ENCODE data around the gene TNRC6B. TPM values are rescaled to one million over a fixed set of nuclear protein-coding genes. Genes with fewer than 3 reads are reported as not detected.
"Not testable (repeated sequence)": the region's sequence is repeated elsewhere in the genome, so short reads cannot be mapped to it uniquely, and the experiment has no call there.

The TNRC6B gene
- total and polyA plus RNA-seq, 4 experiments from 2014 or later: 27.3 to 155 (median 123) TPM

GRCh38 chr22:40374567-40374966 lies 196.8 kb downstream of the TNRC6B start:
- no peaks in the 10 kb centered on the region for H3K9me3 ChIP-seq (ENCODE audit: control insufficient read depth in 1 of 2, low read length in 2 of 2)
- intact Hi-C loops (cut with micrococcal nuclease): no loop called here
- no peaks in the 10 kb centered on the region for H3K36me3 ChIP-seq (ENCODE audit: insufficient read depth, low read length)
- no peaks in the 10 kb centered on the region for H3K27me3 Mint-ChIP-seq
- H3K4me3 ChIP-seq (ENCODE audit: low read length in 2 of 2): no peak overlapping the region
- H3K4me3 Mint-ChIP-seq: no peak overlapping the region
- H3K36me3 Mint-ChIP-seq: peaks cover 12 to 25% of the 10 kb centered on the region in 2 donors
- no peak for DNase-seq
- peaks cover 32 to 44% (median 36%) of the 10 kb centered on the region in 4 donors for H3K4me1 Mint-ChIP-seq
- H3K4me1 ChIP-seq (ENCODE audit: insufficient read depth, low read length): peaks cover 27% of the 10 kb centered on the region
- ChIA-PET POLR2A (ENCODE audit: partially characterized antibody) (no interaction called here), CTCF (ENCODE audit: partially characterized antibody) (interaction anchor here (1.0 kb wide), 1 partner anchor 9 kb away, joined by 3 read pairs; no protein-coding TSS in a partner anchor)
- peak overlapping the region in 1 of 7 donors; percentile 27 for H3K27ac Mint-ChIP-seq
- no peaks in the 10 kb centered on the region for H3K9me3 Mint-ChIP-seq
- H3K27ac ChIP-seq (ENCODE audit: low read depth, low read length): no peak overlapping the region
- H3K27me3 ChIP-seq (ENCODE audit: insufficient read depth, low read length): no peaks in the 10 kb centered on the region

GRCh38 chr22:40376149-40376548 lies 198.4 kb downstream of the TNRC6B start:
- H3K27me3 ChIP-seq (ENCODE audit: insufficient read depth, low read length): no peaks in the 10 kb centered on the region
- H3K27ac ChIP-seq (ENCODE audit: low read depth, low read length): no peak overlapping the region
- intact Hi-C loops (cut with micrococcal nuclease): no loop called here
- DNase-seq: no peak
- H3K36me3 ChIP-seq (ENCODE audit: insufficient read depth, low read length): no peaks in the 10 kb centered on the region
- H3K9me3 Mint-ChIP-seq: no peaks in the 10 kb centered on the region
- peaks cover 22% of the 10 kb centered on the region for H3K4me1 ChIP-seq (ENCODE audit: insufficient read depth, low read length)
- H3K4me3 Mint-ChIP-seq: no peak overlapping the region
- CTCF ChIA-PET (ENCODE audit: partially characterized antibody): interaction anchor here (0.7 kb wide), 1 partner anchor 1460 kb away, joined by 3 read pairs; no protein-coding TSS in a partner anchor
- H3K9me3 ChIP-seq (ENCODE audit: control insufficient read depth in 1 of 2, low read length in 2 of 2): no peaks in the 10 kb centered on the region
- H3K27ac Mint-ChIP-seq: no peak overlapping the region
- peaks cover 30 to 41% (median 37%) of the 10 kb centered on the region in 4 donors for H3K4me1 Mint-ChIP-seq
- no peak overlapping the region for H3K4me3 ChIP-seq (ENCODE audit: low read length in 2 of 2)
- H3K36me3 Mint-ChIP-seq: peaks cover 12 to 20% of the 10 kb centered on the region in 2 donors
- POLR2A ChIA-PET (ENCODE audit: partially characterized antibody): interaction anchor here (0.8 kb wide), 2 partner anchors 10 to 332 kb away, joined by 3 to 4 read pairs; no protein-coding TSS in a partner anchor
- H3K27me3 Mint-ChIP-seq: no peaks in the 10 kb centered on the region

DNA sequence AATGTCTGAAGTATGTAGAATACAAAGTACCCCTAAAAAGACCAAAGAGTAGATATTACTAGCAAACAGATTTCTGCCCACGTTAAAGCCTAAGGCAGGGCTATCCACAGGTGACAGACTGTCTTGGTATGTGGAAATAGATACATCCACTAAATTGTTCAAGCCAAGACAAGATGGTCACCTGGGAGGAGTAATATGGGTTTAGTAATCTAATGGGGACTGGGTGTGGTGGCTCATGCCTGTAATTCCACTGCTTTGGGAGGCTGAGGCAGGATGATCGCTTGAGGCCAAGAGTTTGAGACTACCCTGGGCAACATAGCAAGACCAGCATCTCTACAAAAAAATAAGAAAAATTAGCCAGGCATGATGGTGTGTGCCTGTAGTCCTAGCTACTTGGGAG lies 200.2 kb downstream of the TNRC6B start:
- no peaks in the 10 kb centered on the region for H3K27me3 Mint-ChIP-seq
- peak overlapping the region in 1 of 7 donors; percentile 4 for H3K27ac Mint-ChIP-seq
- Histone ChIP-seq H3K9me3 (ENCODE audit: control insufficient read depth in 1 of 2, low read length in 2 of 2) (no peaks in the 10 kb centered on the region), H3K4me1 (ENCODE audit: insufficient read depth, low read length) (peaks cover 7% of the 10 kb centered on the region), H3K36me3 (ENCODE audit: insufficient read depth, low read length) (no peaks in the 10 kb centered on the region), H3K4me3 (ENCODE audit: low read length in 2 of 2) (no peak overlapping the region), H3K27me3 (ENCODE audit: insufficient read depth, low read length) (no peaks in the 10 kb centered on the region), H3K27ac (ENCODE audit: low read depth, low read length) (no peak overlapping the region)
- intact Hi-C loops (cut with micrococcal nuclease): no loop called here
- DNase-seq: no peak
- peaks cover 31 to 40% (median 34%) of the 10 kb centered on the region in 4 donors for H3K4me1 Mint-ChIP-seq
- no peak overlapping the region for H3K4me3 Mint-ChIP-seq
- H3K36me3 Mint-ChIP-seq: peaks cover 9 to 18% of the 10 kb centered on the region in 2 donors
- no peaks in the 10 kb centered on the region for H3K9me3 Mint-ChIP-seq
- ChIA-PET POLR2A (ENCODE audit: partially characterized antibody) (interaction anchor here (0.6 kb wide), 1 partner anchor 254 kb away, joined by 3 read pairs; no protein-coding TSS in a partner anchor), CTCF (ENCODE audit: partially characterized antibody) (interaction anchor here (1.1 to 1.3 kb wide), 3 partner anchors 21 to 185 kb away, joined by 3 read pairs; no protein-coding TSS in a partner anchor)

DNA sequence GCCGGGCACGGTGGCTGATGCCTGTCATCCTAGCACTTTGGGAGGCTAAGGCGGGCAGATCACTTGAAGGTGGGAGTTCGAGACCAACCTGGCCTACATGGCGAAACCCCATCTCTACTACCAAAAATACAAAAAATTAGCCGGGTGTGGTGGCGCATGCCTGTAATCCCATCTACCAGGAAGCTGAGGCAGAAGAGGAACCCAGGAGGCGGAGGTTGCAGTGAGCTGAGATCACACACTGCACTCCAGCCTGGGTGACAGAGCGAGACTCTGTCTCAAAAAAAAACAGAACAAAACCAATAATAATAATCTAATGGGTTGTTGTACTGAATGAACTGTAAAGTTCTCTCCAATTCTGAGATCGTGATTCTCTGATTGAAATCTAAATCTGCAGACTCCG lies 200.7 kb downstream of the TNRC6B start:
- H3K27ac ChIP-seq (ENCODE audit: low read depth, low read length); H3K27me3 Mint-ChIP-seq; H3K4me3 Mint-ChIP-seq; DNase-seq; H3K36me3 ChIP-seq (ENCODE audit: insufficient read depth, low read length); H3K9me3 ChIP-seq (ENCODE audit: control insufficient read depth in 1 of 2, low read length in 2 of 2); H3K4me3 ChIP-seq (ENCODE audit: low read length in 2 of 2); H3K9me3 Mint-ChIP-seq; H3K4me1 ChIP-seq (ENCODE audit: insufficient read depth, low read length); H3K27me3 ChIP-seq (ENCODE audit: insufficient read depth, low read length); H3K27ac Mint-ChIP-seq; intact Hi-C loops (cut with micrococcal nuclease): not testable (repeated sequence)
- ChIA-PET POLR2A (ENCODE audit: partially characterized antibody) (interaction anchor here (0.6 kb wide), 1 partner anchor 254 kb away, joined by 3 read pairs; no protein-coding TSS in a partner anchor), CTCF (ENCODE audit: partially characterized antibody) (interaction anchor here (1.3 kb wide), 1 partner anchor 186 kb away, joined by 3 read pairs; no protein-coding TSS in a partner anchor)
- peaks cover 4 to 15% of the 10 kb centered on the region in 2 donors for H3K36me3 Mint-ChIP-seq
- peaks cover 27 to 40% (median 34%) of the 10 kb centered on the region in 4 donors for H3K4me1 Mint-ChIP-seq

GRCh38 chr22:40381461-40381860 lies 203.7 kb downstream of the TNRC6B start:
- Mint-ChIP-seq H3K4me3 (no peak overlapping the region), H3K36me3 (peaks cover under 1 to 8% of the 10 kb centered on the region in 2 donors), H3K9me3 (no peaks in the 10 kb centered on the region), H3K27ac (no peak overlapping the region), H3K4me1 (peaks cover 37 to 60% (median 49%) of the 10 kb centered on the region in 4 donors), H3K27me3 (no peaks in the 10 kb centered on the region)
- Histone ChIP-seq H3K27ac (ENCODE audit: low read depth, low read length) (no peak overlapping the region), H3K9me3 (ENCODE audit: control insufficient read depth in 1 of 2, low read length in 2 of 2) (no peaks in the 10 kb centered on the region), H3K27me3 (ENCODE audit: insufficient read depth, low read length) (no peaks in the 10 kb centered on the region), H3K4me3 (ENCODE audit: low read length in 2 of 2) (no peak overlapping the region), H3K36me3 (ENCODE audit: insufficient read depth, low read length) (no peaks in the 10 kb centered on the region), H3K4me1 (ENCODE audit: insufficient read depth, low read length) (peaks cover 30% of the 10 kb centered on the region)
- ChIA-PET CTCF (ENCODE audit: partially characterized antibody) (interaction anchor here (1.1 to 1.4 kb wide), 2 partner anchors 13 to 21 kb away, joined by 3 to 4 read pairs; no protein-coding TSS in a partner anchor), POLR2A (ENCODE audit: partially characterized antibody) (no interaction called here)
- intact Hi-C loops (cut with micrococcal nuclease): no loop called here
- no peak for DNase-seq

- H3K4me1 ChIP-seq (ENCODE audit: insufficient read depth, low read length): peaks cover 25% of the 10 kb centered on the region
- H3K9me3 ChIP-seq (ENCODE audit: control insufficient read depth in 1 of 2, low read length in 2 of 2): no peaks in the 10 kb centered on the region
- no peaks in the 10 kb centered on the region for H3K27me3 ChIP-seq (ENCODE audit: insufficient read depth, low read length)
- DNase-seq: no peak
- ChIA-PET POLR2A (ENCODE audit: partially characterized antibody) (interaction anchor here (0.6 to 1.9 kb wide), 2 partner anchors 14 to 78 kb away, joined by 3 to 8 read pairs; partner anchors contain the start of gene SGSM3), CTCF (ENCODE audit: partially characterized antibody) (interaction anchor here (1.2 kb wide), 1 partner anchor 9 kb away, joined by 3 read pairs; no protein-coding TSS in a partner anchor)
- peak overlapping the region; percentile 43 to 78 (median 65) for H3K27ac Mint-ChIP-seq
- no peak overlapping the region for H3K27ac ChIP-seq (ENCODE audit: low read depth, low read length)
- H3K4me3 ChIP-seq (ENCODE audit: low read length in 2 of 2): no peak overlapping the region
- intact Hi-C loops (cut with micrococcal nuclease): no loop called here
- H3K4me3 Mint-ChIP-seq: peak overlapping the region in 5 of 8 donors; percentile 6 to 62 (median 43)
- peaks cover 47 to 68% (median 59%) of the 10 kb centered on the region in 4 donors for H3K4me1 Mint-ChIP-seq
- H3K36me3 ChIP-seq (ENCODE audit: insufficient read depth, low read length): no peaks in the 10 kb centered on the region
- no peaks in the 10 kb centered on the region for H3K27me3 Mint-ChIP-seq
- peaks cover 11 to 17% of the 10 kb centered on the region in 2 donors for H3K36me3 Mint-ChIP-seq
- no peaks in the 10 kb centered on the region for H3K9me3 Mint-ChIP-seq
Measured at GRCh38 chr22:40383905-40384304, 206.2 kb downstream of the TNRC6B start.

GRCh38 chr22:40385036-40385782 lies 207.5 kb downstream of the TNRC6B start:
- H3K27me3 Mint-ChIP-seq: no peaks in the 10 kb centered on the region
- no peaks in the 10 kb centered on the region for H3K9me3 Mint-ChIP-seq
- no peaks in the 10 kb centered on the region for H3K9me3 ChIP-seq (ENCODE audit: control insufficient read depth in 1 of 2, low read length in 2 of 2)
- H3K4me1 Mint-ChIP-seq: peaks cover 40 to 66% (median 52%) of the 10 kb centered on the region in 4 donors
- peak overlapping the region; percentile 74 to 90 (median 86) for H3K4me3 Mint-ChIP-seq
- H3K27me3 ChIP-seq (ENCODE audit: insufficient read depth, low read length): no peaks in the 10 kb centered on the region
- intact Hi-C loops (cut with micrococcal nuclease): loop anchor here (1.0 kb wide), 2 partner anchors 15 kb away; partner anchors contain the start of gene SGSM3
- H3K36me3 ChIP-seq (ENCODE audit: insufficient read depth, low read length): no peaks in the 10 kb centered on the region
- peaks cover 13 to 15% of the 10 kb centered on the region in 2 donors for H3K36me3 Mint-ChIP-seq
- peaks cover 25% of the 10 kb centered on the region for H3K4me1 ChIP-seq (ENCODE audit: insufficient read depth, low read length)
- peak overlapping the region; percentile 78 to 99 (median 93) for H3K27ac Mint-ChIP-seq
- peak; percentile 48 to 63 (median 60) for DNase-seq
- peak overlapping the region; percentile 47 for H3K27ac ChIP-seq (ENCODE audit: low read depth, low read length)
- H3K4me3 ChIP-seq (ENCODE audit: low read length in 2 of 2): peak overlapping the region in 1 of 2 donors; percentile 31
- ChIA-PET POLR2A (ENCODE audit: partially characterized antibody) (interaction anchor here (0.6 to 2.1 kb wide), 10 partner anchors 9 to 452 kb away, joined by 3 to 16 read pairs (median 4); partner anchors contain the start of gene SGSM3), CTCF (ENCODE audit: partially characterized antibody) (interaction anchor here (1.0 to 1.5 kb wide), 6 partner anchors 14 to 103 kb away, joined by 3 to 6 read pairs (median 4); no protein-coding TSS in a partner anchor)

All from CD4-positive, alpha-beta memory T cell (primary cell).